GM18520 (cell line): ENCODE measurements around the gene KRI1.
"Not testable (repeated sequence)": the region's sequence is repeated elsewhere in the genome, so short reads cannot be mapped to it uniquely, and the experiment has no call there.

Experiments used
- ATAC-seq: cut with Tn5 transposase; IDR thresholded peaks from one replicate; pipeline ENCODE4 v1.9.1; 2021; ENCODE audit not compliant: unreplicated experiment

The KRI1 gene

GRCh38 chr19:10550336-10550735, 15.5 kb downstream of the KRI1 start:
- ATAC-seq, result no peak

DNA sequence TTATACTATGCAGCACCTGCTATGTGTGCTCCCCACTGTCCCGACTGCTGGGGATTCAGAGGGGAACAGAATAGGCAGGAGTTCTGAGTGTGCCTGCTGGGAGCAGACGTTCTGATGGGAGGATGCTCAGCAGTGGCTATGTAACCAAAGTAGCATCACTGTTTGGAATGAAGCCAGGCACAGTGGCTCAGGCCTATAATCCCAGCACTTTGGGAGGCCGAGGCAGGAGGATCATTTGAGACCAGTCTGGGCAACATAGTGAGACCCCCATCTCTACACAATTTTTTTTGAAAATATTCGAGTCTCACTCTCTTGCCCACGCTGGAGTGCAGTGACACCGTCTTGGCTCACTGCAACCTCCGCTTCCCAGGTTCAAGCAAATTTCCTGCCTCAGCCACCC, 16.1 kb downstream of the KRI1 start:
- no peak for ATAC-seq

DNA sequence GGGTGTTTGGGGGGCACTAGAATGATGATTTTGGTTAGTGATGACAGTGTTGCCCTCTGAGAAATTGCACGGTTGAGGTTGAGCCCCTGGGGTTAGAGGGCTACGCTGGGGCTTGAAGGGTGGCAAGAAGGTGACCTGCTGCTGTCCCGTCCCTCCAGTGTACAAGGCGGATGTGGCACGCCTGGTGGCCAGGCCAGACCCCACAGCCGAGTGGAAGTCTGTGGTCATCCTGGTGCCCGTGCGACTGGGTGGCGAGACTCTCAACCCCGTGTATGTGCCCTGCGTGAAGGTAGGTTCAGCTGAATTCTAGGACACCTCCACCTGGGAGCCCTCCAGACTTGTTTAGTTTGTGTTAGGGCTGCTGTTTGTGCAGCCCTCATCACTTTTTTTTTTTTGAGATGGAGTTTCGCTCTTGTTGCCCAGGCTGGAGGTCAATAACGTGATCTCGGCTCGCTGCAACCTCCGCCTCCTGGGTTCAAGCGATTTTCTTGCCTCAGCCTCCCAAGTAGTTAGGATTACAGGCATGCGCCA, 17.0 kb downstream of the KRI1 start:
- no peak for ATAC-seq

- ATAC-seq, result no peak
Observed at GRCh38 chr19:10546817-10547216, 19.0 kb downstream of the KRI1 start.

- ATAC-seq, result no peak
Observed at GRCh38 chr19:10544753-10545251, 21.0 kb downstream of the KRI1 start.

DNA sequence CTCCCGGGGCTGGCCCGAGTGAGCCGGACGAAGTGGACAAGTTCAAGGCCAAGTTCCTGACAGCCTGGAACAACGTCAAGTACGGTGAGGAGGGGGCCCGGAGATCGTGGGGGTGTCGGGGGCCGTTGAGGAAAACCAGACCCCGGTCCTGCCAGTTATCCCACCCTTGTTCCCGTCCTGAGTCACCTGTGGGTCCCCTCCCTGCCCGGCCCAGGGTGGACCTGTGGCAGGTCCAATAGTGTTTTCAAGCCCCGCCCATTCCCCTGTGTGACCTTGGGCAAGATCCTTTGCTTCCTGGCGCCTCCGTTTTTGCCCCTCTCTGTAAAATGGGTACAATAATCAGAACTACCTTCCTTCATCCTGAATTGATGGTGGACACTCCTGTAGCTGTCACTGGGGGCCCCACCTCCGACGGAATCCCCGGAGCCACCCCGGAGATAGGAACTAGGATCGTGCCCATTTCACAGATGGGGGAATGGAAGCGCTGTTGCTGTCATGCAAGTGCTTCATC, 21.5 kb downstream of the KRI1 start:
- no peak for ATAC-seq

GRCh38 chr19:10543420-10544241, 22.2 kb downstream of the KRI1 start, which contains the start of gene ATG4D:
ATG4D (plus strand) TSS chr19:10543904; CDS start chr19:10544091, 187 bp downstream.
- ATAC-seq, result peak; percentile 45

DNA sequence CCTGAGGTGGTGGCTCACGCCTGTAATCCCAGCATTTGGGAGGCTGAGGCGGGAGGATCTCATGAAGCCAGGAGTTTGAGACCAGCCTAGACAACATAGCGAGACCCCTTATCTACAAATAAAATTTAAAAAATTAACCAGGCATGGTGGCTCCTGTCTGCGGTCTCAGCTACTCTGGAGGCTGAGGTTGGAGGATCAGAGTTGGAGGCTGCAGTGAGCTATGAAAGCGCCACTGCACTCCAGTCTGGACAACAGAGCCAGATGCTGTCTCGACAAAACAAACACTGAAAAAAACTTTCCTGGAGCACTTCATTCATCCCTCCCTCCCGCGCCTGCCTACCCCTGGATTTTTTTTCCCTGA, 22.8 kb downstream of the KRI1 start:
- no peak for ATAC-seq

- ATAC-seq, result not testable (repeated sequence)
Observed at GRCh38 chr19:10539016-10539415, 26.8 kb downstream of the KRI1 start.

DNA sequence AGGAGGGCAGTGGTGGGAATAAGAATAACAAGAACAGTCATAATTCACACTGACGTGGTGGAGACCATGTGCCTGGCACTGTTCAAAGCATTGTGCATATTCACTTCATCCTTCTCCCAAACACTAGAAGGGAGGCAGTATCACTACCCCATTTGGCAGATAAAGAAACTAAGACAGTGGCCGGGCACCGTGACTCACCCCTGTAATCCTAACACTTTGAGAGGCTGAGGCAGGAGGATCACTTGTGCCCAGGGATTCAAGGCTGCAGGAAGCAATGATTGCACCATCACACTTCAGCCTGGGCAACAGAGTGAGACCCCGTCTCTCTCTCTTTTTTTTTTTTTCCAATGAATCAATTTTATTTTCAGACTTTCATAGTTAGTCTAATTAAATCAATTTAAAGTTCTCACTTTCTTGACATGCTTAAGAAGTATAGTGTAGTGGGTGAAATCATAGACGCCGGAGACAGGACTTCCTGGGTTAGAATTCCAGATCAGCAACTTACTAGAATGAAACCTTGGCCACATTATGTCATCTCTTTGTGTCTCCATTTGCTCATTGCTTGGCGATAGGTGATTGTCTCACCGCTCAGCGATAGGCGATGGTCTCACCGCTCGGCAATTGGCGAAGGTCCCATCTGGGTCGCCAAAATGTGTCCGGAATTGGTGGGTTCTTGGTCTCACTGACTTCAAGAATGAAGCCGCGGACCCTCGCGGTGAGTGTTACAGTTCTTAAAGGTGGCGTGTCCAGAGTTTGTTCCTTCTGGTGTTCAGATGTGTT, 27.4 kb downstream of the KRI1 start:
- no peak for ATAC-seq

- no peak for ATAC-seq
Observed at GRCh38 chr19:10537668-10538067, 28.1 kb downstream of the KRI1 start.

DNA sequence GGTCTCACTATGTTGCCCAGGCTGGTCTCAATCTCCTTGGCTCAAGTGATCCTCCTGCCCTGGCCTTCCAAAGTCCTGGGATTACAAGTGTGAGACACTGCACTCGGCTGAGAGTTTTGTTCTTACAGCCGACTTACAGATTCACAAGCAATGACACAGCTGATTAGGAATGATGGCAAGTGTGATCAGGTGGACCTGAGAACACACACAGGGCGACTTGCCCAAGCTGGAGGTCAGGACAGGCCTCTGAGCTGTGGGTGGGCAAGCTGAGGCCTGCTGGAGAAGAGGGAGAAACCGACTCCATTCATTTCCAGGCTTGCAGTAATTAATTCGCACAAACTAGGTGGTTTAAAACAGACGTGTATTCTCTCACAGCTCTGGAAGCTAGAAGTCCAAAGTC, 30.2 kb downstream of the KRI1 start:
- ATAC-seq, result no peak

DNA sequence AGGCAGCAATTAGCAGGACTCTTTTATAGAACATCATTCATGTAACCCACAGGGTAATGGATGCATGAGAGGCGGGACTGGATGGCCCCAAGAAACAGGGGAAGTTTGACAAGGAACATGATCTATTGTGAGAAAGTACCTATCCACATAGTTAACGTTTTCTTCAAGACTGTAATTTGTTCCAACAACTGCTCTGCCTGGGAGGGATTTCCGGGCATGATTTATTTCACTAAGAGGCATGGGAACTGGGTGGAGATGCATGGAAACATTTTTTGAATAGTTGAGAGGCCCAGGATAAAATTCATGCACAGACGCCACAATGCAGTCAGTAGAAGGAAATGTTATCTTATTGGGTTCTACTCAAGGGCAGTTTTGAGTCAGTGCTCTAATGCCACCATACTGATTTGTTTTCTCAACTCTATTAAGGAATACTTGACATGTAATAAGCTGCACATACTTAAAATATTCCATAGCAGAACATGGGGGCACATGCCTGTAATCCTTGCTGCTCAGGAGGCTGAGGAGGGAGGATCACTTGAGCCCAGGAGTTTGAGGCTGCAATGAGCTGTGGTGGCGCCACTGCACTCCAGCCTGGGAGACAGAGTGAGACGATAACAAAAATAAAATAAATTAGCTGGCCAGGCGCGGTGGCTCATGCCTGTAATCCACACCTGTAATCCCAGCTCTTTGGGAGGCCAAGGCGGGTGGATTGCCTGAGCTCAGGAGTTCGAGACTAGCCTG, 32.0 kb downstream of the KRI1 start:
- ATAC-seq, result no peak

GRCh38 chr19:10532457-10532856, 33.4 kb downstream of the KRI1 start:
- no peak for ATAC-seq

- not testable (repeated sequence) for ATAC-seq
Observed at GRCh38 chr19:10526887-10527286, 38.9 kb downstream of the KRI1 start.

DNA sequence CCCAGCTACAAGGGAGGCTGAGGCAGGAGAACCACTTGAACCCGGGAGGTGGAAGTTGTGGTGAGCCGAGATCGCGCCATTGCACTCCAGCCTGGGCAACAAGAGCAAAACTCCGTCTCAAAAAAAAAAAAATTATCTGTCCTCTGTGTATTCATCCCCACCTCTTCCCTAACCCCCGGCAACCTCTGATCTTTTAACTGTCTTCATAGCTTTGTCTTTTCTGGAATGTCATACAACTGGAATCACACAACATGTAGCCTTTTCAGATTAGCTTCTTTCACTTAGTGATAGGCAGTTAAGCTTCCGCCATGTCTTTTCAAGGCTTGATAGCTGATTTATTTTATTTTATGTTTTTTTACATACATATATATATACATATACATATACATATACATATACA, 40.2 kb downstream of the KRI1 start:
- no peak for ATAC-seq

DNA sequence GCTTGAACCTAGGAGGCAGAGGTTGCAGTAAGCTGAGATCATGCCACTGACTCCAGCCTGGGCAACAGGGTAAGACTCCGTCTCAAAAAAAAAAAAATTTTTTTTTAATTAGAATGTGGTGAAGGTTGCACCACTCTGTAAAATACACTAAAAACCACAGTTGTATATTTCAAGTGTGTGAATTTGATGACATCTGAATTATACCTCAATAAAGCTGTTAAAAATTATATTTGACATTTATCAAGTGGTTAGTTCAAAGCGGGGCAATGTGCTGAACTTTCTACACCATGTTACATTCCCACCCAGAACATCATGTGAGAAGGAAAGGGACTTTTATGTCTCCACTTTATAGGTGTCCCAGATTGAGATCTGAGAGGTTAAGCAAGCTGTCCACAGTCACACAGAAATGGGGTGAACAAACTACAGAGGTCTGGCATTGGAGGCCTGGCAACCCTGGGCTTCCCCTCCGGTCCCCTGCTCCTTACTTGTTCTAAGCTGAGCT, 42.6 kb downstream of the KRI1 start:
- no peak for ATAC-seq

DNA sequence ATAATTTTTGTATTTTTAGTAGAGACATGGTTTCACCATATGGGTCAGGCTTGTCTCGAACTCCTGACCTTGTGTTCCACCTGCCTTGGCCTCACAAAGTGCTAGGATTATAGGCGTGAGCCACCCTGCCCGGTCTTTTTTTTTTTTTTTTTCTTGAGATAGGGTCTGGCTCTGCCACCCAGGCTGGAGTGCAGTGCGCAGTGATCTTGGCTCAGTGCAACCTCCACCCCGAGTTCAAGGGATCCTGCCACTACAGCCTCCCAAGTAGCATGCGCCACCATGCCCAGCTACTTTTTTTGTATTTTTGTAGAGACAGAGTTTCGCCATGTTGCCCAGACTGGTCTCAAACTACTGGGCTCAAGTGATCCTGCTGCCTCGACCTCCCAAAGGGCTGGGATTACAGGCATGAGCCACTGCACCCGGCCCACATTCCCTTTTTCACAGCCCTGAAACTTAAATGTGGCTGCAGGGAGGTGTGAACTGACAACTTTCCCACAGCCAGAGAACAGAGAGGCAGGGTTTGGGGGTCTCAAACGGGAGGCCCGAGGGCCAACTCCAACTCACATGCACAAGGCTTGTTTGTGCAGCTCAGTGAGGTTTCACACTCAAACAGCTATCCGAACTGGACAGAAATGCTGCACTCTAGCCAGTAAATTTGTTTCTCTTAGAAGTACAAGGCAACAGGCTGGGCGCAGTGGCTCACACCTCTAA, 44.2 kb downstream of the KRI1 start:
- ATAC-seq, result no peak

DNA sequence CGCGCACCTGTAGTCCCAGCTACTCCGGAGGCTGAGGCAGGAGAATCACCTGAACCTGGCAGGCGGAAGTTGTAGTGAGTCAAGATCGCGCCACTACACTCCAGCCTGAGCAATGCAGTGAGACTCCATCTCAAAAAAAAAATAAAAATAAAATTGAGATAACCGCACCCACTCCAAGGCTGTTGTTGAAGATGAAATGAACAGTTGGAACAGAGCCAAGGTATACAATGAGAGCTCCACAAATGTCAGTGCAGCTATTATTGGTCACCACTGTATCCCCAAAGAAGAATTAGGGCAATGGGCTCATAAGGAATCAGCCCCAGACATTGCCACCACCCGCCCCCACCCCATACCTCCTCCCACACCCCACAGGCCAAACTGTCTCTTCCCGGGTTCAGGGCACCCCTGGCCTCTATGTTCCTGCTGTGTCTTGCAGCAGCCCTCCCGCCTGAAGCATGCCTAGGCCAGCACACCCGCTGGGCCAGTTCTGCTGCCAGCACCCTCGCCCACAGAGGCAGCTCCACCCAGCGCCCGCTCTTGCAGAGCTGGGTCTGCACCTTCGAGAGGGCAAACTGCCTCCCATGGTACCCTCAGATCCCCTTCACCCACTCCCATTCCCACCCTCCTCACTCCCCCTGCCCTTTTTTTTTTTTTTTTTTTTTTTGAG, 45.0 kb downstream of the KRI1 start:
- ATAC-seq, result no peak

- ATAC-seq, result no peak
Observed at GRCh38 chr19:10519421-10519820, 46.4 kb downstream of the KRI1 start.
